Cortex of kidney (tissue), 1 donor: ENCODE data around the gene FGF21.
"Not testable (repeated sequence)": the region's sequence is repeated elsewhere in the genome, so short reads cannot be mapped to it uniquely, and the experiment has no call there.

Experiments
- DNase-seq: peaks from one replicate; lab custom pipeline; 2025; lab: John Stamatoyannopoulos, UW

FGF21 gene, protein sequence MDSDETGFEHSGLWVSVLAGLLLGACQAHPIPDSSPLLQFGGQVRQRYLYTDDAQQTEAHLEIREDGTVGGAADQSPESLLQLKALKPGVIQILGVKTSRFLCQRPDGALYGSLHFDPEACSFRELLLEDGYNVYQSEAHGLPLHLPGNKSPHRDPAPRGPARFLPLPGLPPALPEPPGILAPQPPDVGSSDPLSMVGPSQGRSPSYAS

DNA sequence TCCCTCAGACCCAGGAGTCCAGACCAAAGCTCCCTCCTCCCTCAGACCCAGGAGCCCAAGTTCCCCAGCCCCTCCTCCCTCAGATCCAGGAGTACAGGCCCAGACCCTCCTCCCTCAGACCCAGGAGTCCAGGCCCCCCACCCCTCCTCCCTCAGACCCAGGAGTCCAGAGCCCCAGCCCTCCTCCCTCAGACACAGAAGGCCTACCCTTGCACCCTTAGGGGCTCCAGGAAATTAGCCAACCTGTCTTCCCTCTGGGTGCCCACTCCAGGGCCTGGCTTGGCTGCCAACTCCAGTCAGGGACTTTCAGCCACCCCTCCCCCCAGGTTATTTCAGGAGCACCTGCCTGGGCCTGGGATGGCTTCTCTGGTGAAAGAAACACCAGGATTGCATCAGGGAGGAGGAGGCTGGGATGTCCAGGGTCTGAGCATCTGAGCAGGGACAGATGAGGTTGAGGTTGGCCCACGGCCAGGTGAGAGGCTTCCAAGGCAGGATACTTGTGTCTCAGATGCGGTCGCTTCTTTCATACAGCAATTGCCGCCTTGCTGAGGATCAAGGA is at the start of gene FGF21:
FGF21 (plus strand) TSS at position 441 of the 558 bp plus-strand sequence. CDS start 713 bp downstream, outside the sequence.
- DNase-seq: no peak

DNA sequence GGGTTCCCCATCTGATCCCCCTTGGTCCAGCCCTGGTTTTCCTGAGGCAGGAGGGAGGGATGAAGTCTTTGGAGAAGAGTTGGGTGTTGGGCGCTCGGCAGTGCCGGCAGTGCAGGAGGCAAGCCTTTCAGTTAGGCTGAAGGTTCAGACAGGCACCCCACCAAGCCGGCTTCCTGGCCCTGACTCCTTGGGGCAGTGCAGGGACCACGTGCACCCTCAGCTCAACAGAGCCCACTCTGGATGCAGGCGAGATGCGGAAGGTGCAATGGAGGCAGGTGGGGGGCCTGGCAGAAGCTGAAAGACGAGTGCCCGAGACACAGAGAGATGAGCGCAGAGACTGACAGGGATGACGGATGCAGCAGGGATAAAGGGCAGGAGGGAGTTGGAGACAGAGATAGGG is 46.9 kb upstream of the FGF21 start:
- no peak for DNase-seq

DNA sequence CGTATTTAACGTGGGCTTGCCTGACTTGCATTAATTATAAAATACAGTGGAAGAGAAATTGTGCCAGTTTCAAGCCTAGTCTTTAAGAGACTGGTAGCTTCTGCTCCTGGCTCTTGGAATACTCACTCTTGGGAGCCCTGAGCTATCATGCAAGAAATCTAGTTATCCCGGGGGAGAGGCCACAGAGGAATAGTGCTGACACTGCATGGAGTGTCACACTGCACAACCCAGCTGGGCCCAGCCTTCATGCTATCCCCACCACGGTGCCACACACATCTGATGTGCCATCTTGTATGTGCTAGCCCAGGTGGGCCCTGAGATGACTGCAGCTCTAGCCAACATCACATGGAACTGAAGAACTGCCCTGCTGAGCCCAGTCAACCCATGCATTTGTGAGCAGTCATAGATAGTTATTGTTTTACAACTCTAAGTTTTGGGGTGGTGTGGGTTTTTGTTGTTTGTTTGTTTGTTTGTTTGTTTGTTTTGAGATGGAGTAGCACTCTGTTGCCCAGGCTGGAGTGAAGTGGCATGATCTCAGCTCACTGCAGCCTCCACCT is 44.1 kb upstream of the FGF21 start:
- DNase-seq: no peak

DNA sequence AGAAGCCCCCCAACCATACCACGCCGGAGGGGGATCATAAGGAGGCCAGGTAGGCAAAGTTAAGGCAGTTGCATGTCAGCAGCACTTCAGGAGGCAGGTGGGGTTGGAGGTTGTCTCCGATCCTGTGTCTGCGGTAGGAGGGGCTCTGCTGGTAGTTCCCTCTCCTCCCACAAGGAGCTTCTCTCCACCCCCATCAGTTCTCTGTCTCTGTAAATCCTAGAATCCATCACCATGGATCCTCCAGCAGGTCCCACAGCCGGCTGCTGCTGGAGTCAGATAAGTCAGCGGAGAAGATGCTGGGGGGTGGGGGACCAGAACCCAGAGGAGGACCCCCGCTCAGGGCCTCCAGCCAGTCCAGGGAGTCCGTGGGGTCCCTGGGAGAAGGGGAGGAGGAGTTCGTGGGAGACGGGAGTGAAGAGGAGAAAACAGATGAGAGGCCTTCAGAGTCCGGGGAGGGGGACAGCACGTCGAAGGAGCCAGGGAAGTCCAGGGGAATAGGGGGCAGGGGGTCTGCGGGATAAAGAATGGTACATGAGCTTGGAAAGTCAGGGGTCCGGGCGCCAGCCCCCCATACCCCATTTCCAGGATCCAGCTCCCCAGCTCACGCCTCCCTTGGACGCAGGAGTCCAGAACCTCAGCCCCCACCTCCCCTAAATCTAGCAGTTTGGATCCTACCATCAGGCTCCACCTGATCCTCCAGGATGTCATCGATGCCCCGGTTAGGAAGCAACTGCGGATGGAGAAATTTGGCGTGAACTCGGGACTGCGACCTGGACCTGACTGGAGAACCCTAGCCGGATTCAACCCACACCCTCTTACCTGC is 42.1 kb upstream of the FGF21 start:
- DNase-seq: no peak

DNA sequence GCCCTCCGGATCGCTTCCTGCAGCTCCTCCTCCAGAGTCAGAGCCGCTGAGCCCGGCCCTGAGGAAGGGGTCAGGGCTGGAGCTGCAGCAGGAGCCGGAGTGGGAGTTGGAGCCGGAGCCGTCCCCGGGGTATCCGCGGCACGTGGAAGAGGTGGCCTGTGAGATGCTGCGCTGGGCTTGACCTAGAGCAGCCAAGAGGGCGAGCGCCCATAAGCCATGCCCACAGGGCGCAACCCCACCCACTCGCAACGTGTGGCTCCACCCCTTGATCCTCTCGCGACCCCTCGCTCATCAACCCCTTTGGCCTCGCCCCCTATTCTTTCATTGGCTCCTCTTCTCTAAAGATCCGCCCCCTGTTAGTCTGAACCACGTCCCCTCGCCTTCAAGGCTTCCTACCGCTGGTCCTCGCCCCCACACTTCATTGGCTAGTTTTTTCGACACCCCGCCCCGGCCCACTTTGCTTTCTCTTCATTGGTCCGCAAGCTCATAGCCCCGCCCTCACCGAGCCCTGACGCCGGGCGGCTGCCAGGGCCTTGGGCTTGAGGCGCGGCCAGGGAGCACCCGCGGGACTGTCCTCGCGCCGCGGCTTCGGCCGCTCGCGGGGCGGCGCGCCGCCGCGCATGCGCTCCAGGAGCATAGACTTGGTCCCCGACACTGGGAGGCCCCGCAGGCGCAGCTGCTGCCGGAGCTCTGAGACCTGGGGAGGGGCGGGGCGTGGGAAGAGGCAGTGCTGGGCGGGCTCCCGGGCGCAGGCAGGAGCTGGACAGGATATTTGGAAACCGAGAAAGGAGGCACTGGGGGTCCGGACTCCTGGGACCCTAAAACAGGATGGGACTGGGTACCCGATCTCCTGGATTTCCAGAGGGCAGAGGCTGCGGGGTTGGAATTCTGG is 41.2 kb upstream of the FGF21 start:
- no peak for DNase-seq

DNA sequence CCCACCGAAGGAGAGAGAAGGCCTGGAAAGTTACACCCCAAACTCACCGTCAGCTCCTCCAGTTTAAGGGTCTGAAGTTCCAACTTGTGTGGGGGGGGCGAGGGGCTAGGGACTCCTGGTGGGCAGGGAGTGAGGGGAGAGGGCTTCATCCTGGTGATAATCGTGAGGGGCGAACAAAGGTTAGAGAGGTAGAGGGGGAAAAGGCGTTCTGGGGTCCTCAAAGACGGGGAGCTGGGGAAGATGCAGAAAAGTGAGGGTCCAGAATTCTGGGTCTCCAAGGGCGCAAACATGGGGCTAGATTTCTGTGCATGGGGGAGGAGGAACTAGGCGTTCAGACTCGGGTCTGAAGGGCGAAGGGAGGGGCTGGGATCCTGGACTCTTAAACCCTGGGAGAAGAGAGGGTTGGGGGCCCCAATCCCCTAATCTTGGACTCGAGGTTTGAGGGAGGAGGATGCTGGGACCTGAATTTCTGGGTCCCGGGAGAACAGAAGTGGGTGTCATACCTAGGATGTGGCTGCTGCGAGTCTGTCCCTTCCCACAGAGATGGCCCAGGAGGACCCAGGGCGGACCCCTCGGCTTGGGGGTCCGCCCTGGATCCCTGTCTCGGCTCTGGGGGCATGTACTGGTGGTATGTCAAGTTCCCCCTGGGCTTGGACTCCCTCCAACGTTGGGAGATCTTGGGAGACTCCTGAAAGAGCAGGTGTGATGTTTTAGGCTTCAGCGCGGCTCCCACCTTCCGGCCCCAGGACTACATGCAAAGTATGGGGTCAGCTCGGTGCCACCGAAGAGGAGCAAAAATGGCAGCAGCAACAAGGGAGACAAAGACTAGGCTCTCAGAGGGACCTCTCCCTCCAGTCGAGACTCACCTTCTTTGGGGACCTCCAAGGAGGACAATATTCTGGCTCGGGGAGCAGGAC is 40.3 kb upstream of the FGF21 start:
- no peak for DNase-seq

DNA sequence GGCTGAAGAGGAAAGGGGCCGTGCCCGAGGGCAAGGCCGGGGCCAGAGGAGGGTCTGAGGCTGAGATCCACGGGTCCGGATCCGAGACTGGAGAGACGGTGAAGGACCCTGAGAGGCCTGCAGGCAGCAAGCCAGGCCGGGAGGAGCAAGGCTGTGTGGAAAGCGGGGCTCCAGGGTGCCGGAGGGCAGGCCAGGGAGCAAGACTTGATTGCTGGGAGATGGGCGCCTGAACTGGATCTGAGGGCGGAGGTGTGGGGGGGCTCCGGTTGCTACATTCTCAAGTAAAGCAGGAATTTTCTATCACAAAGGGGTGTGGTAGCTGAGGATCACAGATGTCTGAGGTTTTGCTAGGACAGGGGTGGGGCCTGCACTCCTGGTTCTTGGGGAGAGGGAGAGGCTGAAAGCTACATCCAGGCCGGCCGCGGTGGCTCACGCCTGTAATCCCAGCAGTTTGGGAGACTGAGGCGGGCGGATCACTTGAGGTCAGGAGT is 39.6 kb upstream of the FGF21 start:
- DNase-seq: no peak

DNA sequence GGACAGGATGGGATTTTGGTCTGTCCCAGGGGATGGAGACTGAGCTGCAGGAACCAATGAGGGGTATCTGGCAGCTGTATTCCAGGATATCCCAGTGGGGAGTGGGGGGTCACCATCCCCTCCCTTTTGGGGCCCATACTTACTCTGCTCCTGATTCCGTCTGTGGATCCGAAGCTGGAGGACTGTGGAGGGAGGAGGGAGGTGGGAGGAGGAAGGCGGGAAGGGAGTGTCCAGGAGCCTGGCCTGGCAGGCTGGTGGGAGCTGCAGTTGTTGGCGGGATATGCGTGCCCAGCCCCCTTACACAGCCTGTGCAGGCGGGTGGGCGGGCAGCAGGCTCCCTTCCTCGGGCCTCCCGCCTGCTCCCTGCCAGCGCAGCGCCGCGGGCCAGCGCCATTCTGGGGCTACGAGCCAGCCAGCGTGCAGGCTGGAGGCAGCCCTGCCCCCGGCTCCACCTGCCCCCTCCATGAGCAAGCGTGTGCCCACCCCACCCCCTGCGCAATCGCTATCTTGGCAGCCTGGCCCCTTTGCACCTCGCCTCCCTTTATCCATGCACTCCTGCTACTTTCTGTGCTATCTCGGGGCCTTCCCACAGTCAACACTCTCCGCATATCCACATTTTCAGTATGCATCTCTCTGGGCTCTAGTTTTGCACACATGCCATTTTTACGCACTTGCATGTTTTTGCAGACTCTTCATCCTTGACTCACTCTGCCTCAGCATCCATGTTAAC is 38.6 kb upstream of the FGF21 start:
- DNase-seq: no peak

DNA sequence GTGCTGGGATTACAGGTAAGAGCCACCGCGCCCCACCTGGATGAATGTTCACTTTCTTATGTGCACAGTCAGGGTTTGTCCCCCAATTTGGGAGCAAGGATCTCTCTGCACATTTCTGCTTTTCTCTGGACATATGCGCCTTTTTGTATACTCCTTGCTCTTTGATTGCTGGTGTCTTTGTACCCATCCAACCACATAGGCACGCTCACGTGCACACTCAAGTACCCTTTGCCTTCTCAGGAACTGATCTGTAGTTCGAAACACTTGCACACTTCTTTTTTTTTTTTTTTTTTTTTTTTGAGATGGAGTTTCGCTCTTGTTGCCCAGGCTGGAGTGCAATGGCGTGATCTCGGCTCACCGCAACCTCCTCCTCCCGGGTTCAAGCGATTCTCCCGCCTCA is 37.2 kb upstream of the FGF21 start:
- not testable (repeated sequence) for DNase-seq

DNA sequence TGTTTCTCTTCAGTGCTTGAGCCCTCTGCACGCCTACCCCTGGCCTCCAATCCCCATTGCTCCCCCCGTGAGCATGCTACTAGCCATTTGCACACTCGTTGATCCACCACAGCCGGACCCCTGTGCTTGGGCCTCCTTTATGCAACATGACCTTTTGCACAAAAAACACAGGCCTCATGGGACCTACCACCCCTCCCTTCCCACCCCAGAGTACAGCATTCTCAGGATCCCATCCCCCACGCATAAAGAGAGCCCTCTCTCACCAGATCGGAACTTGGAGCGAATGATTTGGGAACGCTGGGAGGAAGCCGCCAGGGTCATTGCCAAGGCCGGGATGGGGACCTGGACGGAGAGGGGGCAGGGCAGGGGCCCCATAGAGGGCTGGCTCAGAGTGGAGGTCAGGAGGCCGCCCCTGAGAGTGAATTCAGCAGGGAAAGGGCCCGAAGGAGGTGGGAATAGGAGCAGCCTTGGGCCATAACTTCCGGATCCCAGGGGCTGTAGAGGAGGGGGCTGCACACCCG is 36.6 kb upstream of the FGF21 start:
- DNase-seq: no peak

DNA sequence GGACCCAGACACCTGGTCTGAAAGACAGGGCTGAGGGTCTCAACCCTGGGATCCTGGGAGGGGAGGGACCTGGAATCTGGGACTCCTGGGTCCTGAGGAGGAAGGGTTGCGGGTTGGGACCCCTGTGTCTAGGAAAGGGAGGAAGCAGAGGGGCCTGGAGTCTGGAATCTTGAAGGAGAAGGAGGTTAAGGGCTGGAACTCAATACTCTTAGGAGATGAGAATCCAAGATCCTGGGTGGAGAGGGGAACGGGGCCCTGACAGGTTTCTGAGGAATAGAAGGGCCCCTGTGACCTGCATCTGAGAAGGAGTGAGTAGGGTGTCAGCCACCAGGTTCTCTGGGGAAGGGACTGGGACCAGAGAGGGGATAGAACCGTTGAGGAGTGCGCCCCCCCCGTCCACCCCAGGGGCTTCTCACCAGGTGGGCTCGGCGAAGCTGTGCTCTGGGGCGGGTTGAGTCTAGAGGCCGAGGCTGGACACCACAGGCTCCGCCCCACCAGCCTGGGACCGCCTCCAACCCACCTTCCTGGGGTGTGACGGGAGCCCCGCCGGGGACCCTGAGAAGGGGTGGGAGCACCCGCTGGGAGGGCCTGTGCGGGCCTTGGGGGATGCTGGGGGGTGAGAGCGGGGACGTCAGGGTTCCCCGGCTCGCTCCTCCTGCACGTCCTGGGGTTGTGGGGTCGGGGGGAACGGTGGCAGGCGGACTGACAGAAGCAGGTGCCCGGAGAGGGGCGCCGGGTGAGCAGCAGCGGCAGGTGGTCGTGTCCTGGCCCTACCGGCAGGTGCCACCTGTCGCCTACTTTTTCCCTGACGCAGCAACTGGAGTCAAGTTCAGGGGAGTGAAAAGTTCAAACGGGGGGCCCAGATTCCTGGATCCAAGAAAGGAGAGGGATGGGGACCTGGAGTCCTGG is 35.8 kb upstream of the FGF21 start, which contains the start of gene MAMSTR:
MAMSTR (minus strand) TSS at position 463 of the 909 bp plus-strand sequence. CDS start 694 bp downstream, outside the sequence.
- DNase-seq: no peak

DNA sequence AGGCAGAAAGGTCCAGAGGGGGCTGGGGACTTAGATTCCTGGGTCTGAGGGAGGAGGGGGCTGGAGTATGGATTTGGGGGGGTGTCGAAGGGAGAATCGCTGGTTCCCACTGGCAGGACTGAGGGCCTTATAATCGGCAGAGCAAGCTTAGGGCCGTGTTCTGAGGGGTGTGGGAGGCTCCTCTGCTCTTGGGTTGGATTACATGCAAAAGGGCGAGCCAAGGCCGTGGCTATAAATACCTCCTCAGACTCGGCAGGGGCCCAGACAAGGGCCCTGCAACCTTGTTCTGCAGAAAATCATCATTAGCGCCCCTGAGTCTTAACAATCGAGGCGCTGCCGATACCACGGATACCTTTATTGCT is 35.1 kb upstream of the FGF21 start:
- no peak for DNase-seq

DNA sequence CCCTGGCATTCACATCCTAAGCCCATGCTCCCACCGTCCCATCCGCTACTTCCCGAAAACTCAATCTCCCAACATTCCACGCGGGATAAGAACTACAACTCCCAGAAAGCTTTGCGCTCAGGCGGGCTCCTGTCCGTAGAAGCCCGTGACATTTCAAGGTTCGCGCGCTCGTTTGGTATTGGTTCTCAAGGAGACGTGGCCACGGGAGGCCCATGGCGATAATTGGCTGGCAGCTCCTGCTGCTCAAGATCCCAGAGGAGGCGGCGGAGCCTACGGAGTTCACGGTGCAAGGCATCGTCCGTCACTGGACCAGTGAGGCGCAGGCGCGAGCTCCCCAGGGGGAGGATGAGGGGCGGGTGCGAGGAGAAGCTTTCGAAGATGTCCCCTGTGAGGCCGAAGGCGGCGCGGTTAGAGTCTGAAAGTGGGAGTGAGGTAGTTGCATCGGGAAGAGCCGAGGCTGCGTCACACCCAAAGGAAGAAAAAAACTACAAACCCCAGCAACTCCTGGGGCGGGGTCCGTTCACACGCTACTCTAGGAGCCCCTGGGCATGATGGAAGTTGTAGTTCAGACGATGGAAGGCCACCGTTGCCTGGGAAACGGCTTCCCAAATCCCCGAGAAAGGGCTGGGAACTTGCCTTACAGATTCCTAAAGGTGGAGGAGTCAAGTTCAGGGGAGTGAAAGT is 34.6 kb upstream of the FGF21 start:
- DNase-seq: no peak

DNA sequence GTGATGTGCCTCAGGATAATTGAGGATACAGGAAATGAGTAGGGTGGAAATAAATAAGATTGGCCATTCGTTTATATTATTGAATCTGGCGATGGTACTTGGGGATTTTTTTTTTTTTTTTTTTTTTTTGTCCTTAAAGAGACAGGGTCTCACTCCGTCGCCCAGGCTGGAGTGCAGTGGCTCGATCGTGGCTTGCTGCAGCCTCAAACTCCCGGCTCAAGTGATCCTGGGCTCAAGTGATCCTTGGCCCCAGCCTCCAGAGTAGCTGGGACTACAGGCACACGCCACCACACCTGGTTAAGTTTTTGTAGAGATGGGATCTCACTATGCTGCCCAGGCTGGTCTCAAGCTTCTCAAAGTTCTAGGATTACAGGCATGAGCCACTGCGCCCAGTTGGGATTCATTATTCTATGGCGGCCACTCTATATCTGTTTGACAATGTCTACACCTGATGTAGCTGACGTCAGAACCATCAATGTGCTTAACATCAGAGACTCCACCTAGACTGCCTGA is 33.1 kb upstream of the FGF21 start:
- no peak for DNase-seq

DNA sequence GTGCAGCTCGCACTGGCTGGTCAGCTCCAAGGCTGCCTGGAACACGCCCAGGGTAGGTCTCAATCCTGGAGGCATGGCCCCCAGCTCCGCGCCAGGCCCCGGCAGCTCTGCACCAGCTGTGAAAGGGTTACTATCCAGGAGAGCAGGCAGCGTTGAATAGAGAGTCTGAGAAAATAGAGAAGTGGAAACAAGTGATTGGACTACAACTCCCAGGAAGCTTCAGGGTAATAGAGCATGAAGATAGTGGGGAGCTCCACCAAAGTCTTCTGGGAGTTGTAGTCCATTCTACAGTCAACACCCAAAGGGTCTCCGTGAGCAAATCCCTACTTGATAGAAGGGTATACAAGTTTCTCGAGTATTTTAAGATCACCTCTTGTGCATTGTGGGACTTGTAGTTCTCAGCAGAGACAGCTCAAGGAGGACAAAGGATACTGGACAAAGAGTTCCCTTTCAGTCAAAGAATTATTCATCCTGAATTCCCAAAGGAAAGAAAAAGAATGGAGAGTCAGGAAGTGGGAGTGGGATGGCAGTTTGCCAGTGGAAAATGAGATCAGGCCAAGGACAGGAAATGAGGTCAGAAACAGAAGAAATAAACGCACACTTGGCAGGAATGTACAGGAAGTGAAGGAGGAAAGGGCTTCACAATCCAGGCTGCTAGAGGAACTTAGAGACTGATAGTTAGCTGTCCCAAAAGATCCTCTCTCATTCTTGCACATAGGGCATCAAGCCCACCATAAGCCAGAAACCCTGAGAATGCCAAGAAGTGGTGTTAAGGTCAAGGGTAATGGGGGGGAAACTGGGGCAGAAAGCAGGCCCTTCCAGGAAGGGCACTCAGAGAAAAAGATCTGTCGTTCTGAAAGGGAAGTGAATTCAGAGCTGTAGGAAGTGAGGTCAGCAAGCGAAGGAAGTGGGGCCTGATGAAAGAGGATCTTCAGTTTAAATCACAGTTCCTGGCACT is 30.2 kb upstream of the FGF21 start:
- no peak for DNase-seq

DNA sequence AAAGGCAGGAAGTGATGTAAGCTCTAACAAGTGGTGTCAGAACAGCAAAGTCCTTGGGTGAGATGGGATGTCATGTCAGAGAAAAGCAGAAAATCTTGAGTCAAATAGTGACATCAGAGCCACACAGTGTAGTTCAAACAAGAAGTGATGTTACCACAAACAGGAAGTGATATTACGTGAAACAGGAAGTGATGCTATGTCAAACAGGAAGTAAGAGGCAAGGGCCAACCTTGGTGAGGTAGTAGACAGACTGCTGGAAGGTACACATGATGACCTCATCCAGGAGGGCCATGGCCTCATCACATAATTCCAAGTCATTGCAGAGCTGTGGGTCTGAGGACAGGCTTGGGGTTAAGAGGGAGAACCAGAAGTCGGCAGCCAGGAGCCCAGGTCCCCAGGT is 28.8 kb upstream of the FGF21 start:
- no peak for DNase-seq
